Cerebellar nuclear complex (tissue), 1 donor: ENCODE measurements around the gene STMP1.
"Not testable (repeated sequence)": the region's sequence is repeated elsewhere in the genome, so short reads cannot be mapped to it uniquely, and the experiment has no call there.

Experiments used
- DNase-seq, 2 experiments: peaks; one replicate each; lab custom pipeline; 2025; lab: John Stamatoyannopoulos, UW

STMP1 gene

DNA sequence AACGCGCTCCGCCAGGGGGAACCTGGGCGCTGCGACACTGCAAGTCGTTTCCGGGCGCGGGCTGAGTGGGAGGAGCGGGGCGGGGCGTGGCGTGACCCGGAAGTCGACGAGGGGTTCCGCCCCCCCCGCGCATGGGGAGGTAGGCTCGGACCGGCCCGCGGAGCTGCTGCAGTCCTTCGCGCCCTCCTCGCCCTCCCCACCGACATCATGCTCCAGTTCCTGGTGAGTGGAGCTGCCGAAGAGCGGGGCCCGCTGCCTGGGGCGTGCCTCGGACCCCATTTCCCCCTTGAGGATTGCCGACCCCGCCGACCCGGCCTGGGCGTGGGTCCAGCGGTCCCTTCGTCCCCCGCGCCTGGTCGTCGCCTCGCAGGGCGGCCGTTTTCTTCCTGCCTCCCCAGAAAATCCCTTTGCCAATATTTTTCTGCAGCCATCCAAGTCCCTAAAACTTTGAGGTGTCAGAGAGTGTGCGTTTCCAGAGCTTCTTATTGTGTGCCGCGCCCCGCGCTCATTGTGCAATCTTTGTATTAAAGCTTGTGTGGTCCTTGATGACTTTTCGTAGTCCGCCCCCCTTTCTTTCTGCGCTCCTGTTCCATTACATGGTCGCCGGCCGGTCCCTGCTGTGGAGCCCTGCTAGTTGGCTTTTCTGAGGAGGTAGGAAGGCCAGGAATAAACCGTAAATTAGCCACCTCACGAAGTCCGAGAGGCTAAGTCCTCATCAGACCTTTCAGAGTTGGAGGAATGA lies at the start of gene STMP1:
TSS of gene STMP1 (plus strand) at position 142 of the 742 bp plus-strand sequence.
- peak; percentile 42 to 44 for DNase-seq

- DNase-seq, result no peak
Observed at GRCh38 chr7:135616136-135616535, 46.2 kb upstream of the STMP1 start.

DNA sequence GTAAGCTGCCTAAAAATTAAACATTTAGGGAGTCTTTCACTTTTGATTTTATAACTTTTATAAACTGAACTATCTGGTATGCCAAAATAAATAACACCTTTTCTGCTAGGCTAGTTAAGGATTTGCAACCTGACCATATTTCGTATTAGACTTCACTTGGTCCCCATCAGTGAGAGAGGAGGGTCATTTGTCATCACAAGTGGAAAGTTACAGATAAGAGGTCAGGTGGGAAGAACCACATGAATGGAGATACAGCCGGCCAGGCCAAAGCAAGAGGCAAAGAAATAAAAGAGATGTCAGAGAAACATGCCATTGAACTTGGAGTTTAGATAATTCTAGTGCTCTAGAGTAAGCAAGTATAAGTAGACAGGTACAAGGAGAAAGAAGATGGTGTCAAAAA lies 44.5 kb upstream of the STMP1 start:
- DNase-seq, result no peak

- DNase-seq, result no peak
Observed at GRCh38 chr7:135618510-135618909, 43.8 kb upstream of the STMP1 start.

DNA sequence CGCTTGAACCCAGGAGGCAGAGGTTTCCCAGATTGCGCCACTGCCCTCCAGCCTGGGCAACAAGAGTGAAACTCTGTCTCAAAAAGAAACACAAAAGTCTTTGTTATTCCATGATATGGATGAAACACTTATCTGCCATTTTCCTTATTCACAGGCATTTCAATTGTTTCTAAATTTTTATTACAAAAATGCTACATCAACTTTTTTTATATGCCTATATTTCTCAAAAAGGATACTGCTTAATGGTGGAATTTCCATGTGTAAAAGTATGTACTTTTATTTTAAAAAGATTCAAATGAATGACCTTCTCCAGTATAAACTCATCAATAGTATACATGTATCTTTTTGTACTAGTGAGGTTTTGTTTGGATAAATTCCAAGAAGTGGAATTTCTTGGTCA lies 41.9 kb upstream of the STMP1 start:
- DNase-seq, result no peak

GRCh38 chr7:135620980-135621850 lies 41.1 kb upstream of the STMP1 start:
- DNase-seq, result peak in 1 of 2 experiments; percentile 12

- no peak for DNase-seq
Observed at GRCh38 chr7:135634191-135634878, 28.0 kb upstream of the STMP1 start.

GRCh38 chr7:135639690-135640089 lies 22.6 kb upstream of the STMP1 start:
- not testable (repeated sequence) for DNase-seq

- DNase-seq, result no peak
Observed at GRCh38 chr7:135644154-135644553, 18.2 kb upstream of the STMP1 start.

- DNase-seq, result no peak
Observed at GRCh38 chr7:135644729-135645128, 17.6 kb upstream of the STMP1 start.

DNA sequence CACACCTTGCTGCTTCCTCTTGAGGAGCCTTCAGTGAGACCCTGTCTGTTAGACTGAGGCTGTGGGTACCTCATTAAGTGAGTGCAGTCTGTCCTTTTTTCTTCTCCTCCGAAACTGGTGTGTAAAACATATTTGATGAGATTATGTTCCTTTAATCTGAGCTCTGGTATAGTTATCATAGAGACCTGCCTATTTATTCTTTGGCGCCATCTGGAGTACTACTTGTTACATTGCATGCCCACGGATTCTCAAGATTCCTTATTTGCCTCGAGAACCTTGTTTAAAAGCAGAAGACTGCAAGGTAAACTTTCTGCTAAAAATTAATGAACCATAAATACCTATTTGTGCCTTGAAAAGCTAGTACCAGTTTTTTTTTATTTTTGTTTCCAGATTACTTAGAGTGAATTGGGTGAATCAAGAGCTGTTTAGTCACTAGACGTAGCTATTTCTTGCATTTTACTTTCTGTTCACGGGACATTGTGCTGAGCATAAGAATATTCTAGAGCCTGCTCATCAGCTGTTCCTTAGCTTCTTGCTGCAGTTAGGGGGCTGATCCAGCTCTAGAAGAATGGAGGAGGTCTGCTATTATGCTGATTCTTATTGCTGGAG lies 16.9 kb upstream of the STMP1 start:
- DNase-seq, result peak in 1 of 2 experiments; percentile 0

- DNase-seq, result no peak
Observed at GRCh38 chr7:135647755-135648154, 14.6 kb upstream of the STMP1 start.

GRCh38 chr7:135648235-135648634 lies 14.1 kb upstream of the STMP1 start:
- DNase-seq, result no peak

DNA sequence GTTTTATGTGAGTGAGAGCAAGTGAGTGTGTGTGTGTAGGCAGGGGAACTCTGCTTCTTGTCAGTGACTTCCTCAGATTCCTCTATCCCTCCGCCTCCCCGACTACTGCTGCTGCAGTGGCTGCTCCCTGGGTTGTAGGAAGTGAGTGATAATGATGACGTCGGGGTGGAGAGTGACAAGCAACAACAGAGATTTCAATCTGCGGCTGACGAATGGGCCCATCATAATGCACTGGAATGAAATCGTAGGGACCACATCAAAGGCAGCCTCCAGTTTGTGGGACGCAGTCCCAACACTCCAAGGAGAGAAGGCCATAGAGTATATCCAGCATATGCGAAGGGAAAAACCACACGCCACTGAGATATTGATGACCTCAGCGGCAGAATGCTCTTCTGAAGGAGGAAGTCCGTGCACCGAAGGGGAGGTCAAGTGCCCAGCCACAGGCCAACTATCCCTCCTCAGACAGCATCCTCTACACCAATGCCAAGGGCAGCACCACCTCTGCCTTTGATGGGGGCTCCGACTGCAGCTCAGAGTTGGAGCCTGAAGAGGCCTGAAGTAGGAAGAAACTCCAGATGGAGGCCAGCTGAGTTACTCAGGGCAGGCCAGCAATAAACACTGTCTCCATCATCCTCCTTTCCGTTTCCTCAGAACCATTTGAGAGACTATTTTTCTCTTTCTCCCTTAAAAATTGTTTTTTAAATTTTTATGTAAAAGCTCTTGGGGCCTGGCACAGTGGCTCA lies 11.3 kb upstream of the STMP1 start:
- no peak for DNase-seq

- DNase-seq, result no peak
Observed at GRCh38 chr7:135653340-135654080, 8.8 kb upstream of the STMP1 start.

DNA sequence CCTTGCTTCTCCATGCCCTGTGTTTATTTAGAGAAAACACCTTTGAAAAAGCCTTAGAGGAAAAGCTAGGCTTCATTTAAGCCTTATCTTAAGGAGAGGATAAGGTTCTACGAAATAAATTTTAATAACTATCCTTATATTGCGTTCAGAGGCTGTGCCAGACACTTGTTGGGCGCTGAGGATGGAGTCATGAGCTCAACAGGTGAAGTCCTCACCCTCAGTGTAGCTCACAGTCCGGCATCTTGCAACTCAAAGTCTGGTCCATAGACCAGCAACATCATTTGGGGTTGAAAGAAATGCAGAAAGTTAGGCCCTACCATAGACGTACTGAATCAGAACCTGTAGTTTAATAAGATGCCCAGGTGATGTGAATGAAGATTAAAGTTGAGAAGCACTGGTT lies 3.8 kb upstream of the STMP1 start:
- no peak for DNase-seq

DNA sequence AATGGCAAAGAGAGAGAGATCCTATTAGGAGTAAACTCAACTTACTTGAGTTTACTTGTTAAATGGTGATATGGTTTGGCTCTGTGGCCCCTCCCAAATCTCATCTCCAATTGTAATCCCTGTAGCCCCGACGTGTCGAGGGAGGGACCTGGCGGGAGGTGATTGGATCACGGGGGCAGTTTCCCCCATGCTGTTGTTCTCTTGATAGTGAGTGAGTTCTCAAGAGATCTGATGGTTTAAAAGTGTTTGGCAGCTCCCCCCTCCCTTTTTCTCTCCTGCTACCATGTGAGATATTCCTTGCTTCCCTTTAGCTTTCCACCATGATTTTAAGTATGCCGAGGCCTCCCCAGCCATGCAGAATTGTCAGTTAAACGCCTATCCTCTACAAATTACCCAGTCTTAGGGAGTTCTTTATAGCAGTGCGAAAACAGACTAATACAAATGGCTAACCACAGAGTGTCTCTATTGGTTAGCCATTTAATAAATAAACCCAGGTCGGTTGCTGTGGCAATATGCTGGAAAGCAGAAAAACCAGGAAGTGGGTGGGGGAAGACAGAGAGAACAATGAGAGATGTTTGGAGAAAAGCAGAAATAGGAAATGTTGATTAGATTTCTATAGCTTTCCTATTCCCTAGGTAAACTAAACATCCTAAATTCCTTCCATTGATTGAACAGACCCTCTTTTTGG lies 3.0 kb upstream of the STMP1 start:
- DNase-seq, result no peak

GRCh38 chr7:135661311-135662122 lies 797 bp upstream of the STMP1 start:
- no peak for DNase-seq

DNA sequence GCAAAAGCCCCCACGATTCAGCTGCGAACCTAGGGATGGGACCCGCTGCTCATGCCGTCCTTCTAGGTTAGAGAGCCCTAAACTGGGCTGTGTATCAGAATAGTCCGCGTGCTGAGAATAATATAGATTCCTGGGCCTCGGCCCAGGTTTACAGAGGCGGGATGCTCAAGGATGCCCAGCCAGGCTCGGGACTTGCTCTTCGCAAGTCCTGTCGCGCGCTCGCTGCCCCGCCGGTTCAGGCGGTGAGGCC lies 266 bp upstream of the STMP1 start:
- no peak for DNase-seq
